COR-L47 (cell line): Measurements from ENCODE around the gene TMEM266.
A peak's percentile ranks its signal among the peaks of the same experiment; 100 is the strongest.

Experiments used
- DNase-seq: peaks from one replicate; lab custom pipeline; 2025; lab: John Stamatoyannopoulos, UW

Gene TMEM266

GRCh38 chr15:76204109-76204845, 144.5 kb downstream of the TMEM266 start:
- DNase-seq = no peak

GRCh38 chr15:76204916-76205460, 145.2 kb downstream of the TMEM266 start:
- DNase-seq = no peak

- DNase-seq = peak; percentile 97
Measured at GRCh38 chr15:76206325-76206976, 146.7 kb downstream of the TMEM266 start.

- no peak for DNase-seq
Measured at GRCh38 chr15:76208084-76208785, 148.4 kb downstream of the TMEM266 start.

- DNase-seq = no peak
Measured at GRCh38 chr15:76208786-76209424, 149.1 kb downstream of the TMEM266 start.

GRCh38 chr15:76209523-76209922, 149.7 kb downstream of the TMEM266 start:
- DNase-seq = no peak

- no peak for DNase-seq
Measured at GRCh38 chr15:76209942-76210341, 150.2 kb downstream of the TMEM266 start.

GRCh38 chr15:76215634-76216033, 155.8 kb downstream of the TMEM266 start:
- no peak for DNase-seq

- no peak for DNase-seq
Measured at GRCh38 chr15:76217029-76217881, 157.5 kb downstream of the TMEM266 start.

- DNase-seq = no peak
Measured at GRCh38 chr15:76217882-76218217, 158.1 kb downstream of the TMEM266 start.

GRCh38 chr15:76221085-76221767, 161.4 kb downstream of the TMEM266 start:
- no peak for DNase-seq

GRCh38 chr15:76222159-76222558, 162.4 kb downstream of the TMEM266 start:
- DNase-seq = no peak

- no peak for DNase-seq
Measured at GRCh38 chr15:76223521-76223920, 163.7 kb downstream of the TMEM266 start.

GRCh38 chr15:76229266-76229665, 169.5 kb downstream of the TMEM266 start:
- no peak for DNase-seq

- DNase-seq = no peak
Measured at GRCh38 chr15:76233921-76234320, 174.1 kb downstream of the TMEM266 start.

GRCh38 chr15:76234337-76234889, 174.6 kb downstream of the TMEM266 start:
- peak; percentile 60 for DNase-seq

GRCh38 chr15:76235186-76235826, 175.5 kb downstream of the TMEM266 start:
- peak; percentile 44 for DNase-seq

- DNase-seq = no peak
Measured at GRCh38 chr15:76236350-76236749, 176.6 kb downstream of the TMEM266 start.

GRCh38 chr15:76239786-76240185, 180.0 kb downstream of the TMEM266 start:
- no peak for DNase-seq

GRCh38 chr15:76245072-76245610, 185.4 kb downstream of the TMEM266 start:
- DNase-seq = no peak
